Measurements from ENCODE around the gene ARHGAP29.

ARHGAP29 gene

DNA sequence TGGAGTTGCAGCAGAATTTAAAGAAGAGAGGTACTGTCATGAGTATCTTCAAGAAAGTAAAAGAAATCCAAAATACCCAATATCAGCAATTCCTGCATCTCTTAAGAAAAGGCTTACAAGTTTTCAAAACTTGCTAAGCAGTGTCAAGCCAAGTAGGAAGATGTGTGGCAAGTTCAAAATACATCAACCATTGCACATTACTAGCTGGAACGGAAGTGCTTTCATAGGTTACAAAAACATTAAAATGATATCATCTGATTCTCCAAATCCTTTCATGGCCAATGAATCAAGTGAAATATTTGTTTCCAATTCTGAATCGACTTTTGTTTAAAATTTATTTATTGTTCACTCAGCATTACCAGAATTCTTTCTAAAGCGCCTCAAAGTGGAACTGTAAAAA is 110.7 kb downstream of the ARHGAP29 start:
- no peak for DNase-seq (ENCODE audit: low read depth in 2 of 3, low spot score in 1 of 3)

DNA sequence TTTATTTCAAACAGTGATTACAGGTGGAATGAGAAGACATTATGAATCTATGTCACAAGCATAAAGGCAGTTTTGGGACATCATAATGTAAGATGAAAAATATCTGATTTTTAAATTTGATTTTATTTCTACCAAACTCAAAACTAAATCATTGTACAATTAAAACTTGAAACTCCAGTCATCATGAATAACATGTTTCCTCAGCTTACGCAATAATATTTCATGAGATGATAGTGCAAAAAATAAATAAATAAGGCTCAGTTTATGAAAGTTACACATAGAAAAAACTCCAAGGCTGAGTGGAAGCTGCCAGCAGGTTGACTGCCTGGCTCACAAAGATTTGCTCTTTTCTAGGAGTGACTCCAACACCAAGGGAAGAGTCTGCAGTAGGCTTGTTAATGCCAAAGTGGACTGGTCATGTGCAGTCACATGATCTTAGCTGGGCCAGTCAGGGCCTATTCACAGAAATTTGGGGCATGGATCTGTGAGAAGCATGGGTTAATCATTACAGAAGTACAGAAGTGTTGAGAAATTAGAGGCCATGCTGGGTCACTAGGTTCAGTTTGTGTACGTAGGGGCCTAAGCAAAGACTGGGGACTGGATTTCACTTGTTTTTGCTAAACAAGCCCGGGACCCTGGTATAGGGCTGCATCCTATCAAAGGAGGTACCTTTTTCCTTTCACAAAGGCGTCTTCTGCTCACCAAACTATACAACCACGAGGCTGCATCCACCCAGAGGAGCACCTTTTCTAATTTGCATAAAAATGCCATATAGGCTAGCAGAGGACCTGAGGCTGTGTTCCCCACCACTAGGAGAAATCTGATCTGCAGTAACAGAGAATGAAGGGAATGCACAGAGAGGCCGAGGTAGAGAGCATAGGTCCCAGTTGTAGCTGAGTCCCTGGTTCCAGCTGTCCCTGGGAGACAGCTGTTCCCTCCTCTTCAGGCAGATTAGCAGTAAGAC is 111.6 kb downstream of the ARHGAP29 start:
- DNase-seq (ENCODE audit: low read depth in 2 of 3, low spot score in 1 of 3) = no peak

DNA sequence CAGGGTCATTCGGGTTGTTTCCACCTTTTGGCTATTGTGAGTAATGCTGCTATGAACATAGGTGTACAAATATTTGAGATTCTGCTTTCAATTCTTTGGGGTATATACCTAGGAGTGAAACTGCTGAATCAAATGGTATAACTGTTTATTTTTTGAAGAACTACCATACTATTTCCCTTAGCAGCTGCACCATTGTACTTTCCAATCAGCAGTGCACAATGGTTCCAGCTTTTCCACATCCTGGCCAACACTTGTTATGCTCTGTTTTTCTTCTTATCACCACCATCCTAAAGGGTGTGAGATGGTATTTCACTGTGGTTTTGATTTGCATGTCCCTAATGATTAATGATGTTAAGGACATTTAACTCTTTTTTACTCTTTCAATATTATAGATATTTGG is 112.8 kb downstream of the ARHGAP29 start:
- no peak for DNase-seq (ENCODE audit: low read depth in 2 of 3, low spot score in 1 of 3)

DNA sequence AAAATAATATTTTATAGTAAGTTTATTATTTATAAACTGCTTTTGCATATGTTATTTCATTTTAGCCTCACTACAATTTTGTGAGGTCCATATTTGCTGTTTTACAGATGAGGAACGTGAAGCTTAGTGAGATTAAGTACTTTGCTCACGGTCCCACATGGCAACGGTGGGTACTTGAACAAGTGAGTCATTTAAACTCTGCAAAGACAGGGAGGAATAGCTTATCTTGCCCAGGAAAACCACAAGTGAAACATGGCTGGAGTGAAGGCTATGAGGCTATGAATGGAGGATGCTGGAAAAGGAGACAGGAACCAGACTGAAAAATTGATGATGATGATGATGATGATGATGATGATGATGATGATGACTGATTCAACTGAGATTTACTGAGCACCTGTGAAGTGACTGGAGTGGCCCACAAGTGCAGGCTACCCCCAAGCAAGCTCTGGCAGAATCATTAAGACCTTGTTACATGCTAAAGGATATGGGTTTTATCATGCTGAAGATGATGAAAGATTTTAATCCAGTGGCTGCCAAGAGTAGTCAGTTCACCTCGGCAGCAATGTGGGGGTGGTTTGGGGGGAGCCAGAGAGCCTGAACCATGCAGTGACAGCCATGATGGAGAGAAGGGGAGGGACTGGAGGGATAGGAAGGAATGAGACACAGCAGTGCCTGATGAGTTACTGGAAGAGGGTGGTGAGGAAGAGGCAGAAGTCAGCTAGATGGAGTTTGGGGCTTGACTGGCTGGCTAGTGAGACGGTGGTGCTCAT is 115.0 kb downstream of the ARHGAP29 start:
- no peak for DNase-seq (ENCODE audit: low read depth in 2 of 3, low spot score in 1 of 3)

Measured in stimulated activated CD4-positive, alpha-beta T cell treated with anti-CD3 and anti-CD28 coated beads, Interleukin-12 subunit alpha, Interleukin-12 subunit beta, amount 100 ng/mL, for 48 hours (primary cell).